HepG2 (cell line): ENCODE results near the gene NRBP1. TPM values are rescaled to one million over a fixed set of nuclear protein-coding genes. Genes with fewer than 3 reads are reported as not detected.

Experiments
- EP300 ChIP-seq, 3 experiments: sonication (generic) in 1 of 3; formaldehyde crosslinking in 1 of 3; IDR thresholded peaks; 2 replicates each; pipeline versions ENCODE4 v1.5.1 to v1.6.1; 2011 to 2020; ENCODE audit warnings: low read depth in 2 of 3, low read length in 2 of 3, borderline replicate concordance in 1 of 3, improper control_type of control experiment in 1 of 3, mild to moderate bottlenecking in 1 of 3, missing genetic modification reagents in 1 of 3, moderate library complexity in 1 of 3
- GTF3A ChIP-seq: sonication (generic); formaldehyde crosslinking; conservative IDR thresholded peaks from 2 replicates; pipeline ENCODE4 v1.4.0; 2020; ENCODE audit warnings: mild to moderate bottlenecking, missing genetic modification reagents
- MXI1 ChIP-seq: IDR thresholded peaks from 3 replicates; pipeline ENCODE4 v1.6.1; 2012; ENCODE audit warnings: low read depth, low read length, inconsistent platforms, borderline replicate concordance
- NFKB2 ChIP-seq: sonication (generic); formaldehyde crosslinking; IDR thresholded peaks from 2 replicates; pipeline ENCODE4 v1.4.0; 2020; ENCODE audit warnings: missing genetic modification reagents, borderline replicate concordance
- NONO ChIP-seq, 2 experiments: fragments of 450-650 bp in 1 of 2; sonication (generic) in 1 of 2; formaldehyde crosslinking in 1 of 2; IDR thresholded peaks in 1 of 2; conservative IDR thresholded peaks in 1 of 2; 2 replicates each; pipeline versions ENCODE4 v1.6.1 to v1.8.0; 2017 to 2022; ENCODE audit warnings: mild to moderate bottlenecking in 1 of 2, missing genetic modification reagents in 1 of 2, moderate library complexity in 1 of 2
- NR2F1 ChIP-seq, 2 experiments: fragments of 450-650 bp in 1 of 2; formaldehyde crosslinking in 1 of 2; IDR thresholded peaks; 2 replicates each; pipeline versions ENCODE4 v1.5.0 to v1.6.1; 2016 to 2020; ENCODE audit warnings: mild to moderate bottlenecking in 1 of 2, missing compliant biosample characterization in 1 of 2, missing genetic modification reagents in 1 of 2, moderate library complexity in 1 of 2
- NR2F6 ChIP-seq, 2 experiments: IDR thresholded peaks; 2 replicates each; pipeline ENCODE4 v1.6.1; 2016; ENCODE audit warnings: antibody characterized with exemption in 1 of 2, mild to moderate bottlenecking in 1 of 2
- RAD51 ChIP-seq: fragments of 450-650 bp; IDR thresholded peaks from 2 replicates; pipeline ENCODE4 v1.6.1; 2016; ENCODE audit warnings: borderline replicate concordance
- SIN3A ChIP-seq: IDR thresholded peaks from 2 replicates; pipeline ENCODE4 v1.6.1; 2011; ENCODE audit warnings: low read depth, mild to moderate bottlenecking, control low read depth, low read length, borderline replicate concordance
- SMAD1 ChIP-seq: sonication (generic); formaldehyde crosslinking; IDR thresholded peaks from 2 replicates; pipeline ENCODE4 v1.4.0; 2020; ENCODE audit warnings: missing genetic modification reagents, low read depth, mild to moderate bottlenecking, borderline replicate concordance
- TCF12 ChIP-seq, 2 experiments: fragments of 450-650 bp in 1 of 2; sonication (generic) in 1 of 2; formaldehyde crosslinking in 1 of 2; IDR thresholded peaks; 2 replicates each; pipeline versions ENCODE4 v1.6.1 to v1.8.0; 2017 to 2022; ENCODE audit warnings: antibody characterized with exemption in 1 of 2, mild to moderate bottlenecking in 1 of 2, missing genetic modification reagents in 1 of 2, moderate library complexity in 1 of 2
- TEAD2 ChIP-seq: sonication (generic); formaldehyde crosslinking; IDR thresholded peaks from 2 replicates; pipeline ENCODE4 v1.9.0; 2021; ENCODE audit warnings: missing genetic modification reagents
- ZFAT ChIP-seq: sonication (generic); formaldehyde crosslinking; conservative IDR thresholded peaks from 2 replicates; pipeline ENCODE4 v1.8.1; 2023; ENCODE audit warnings: missing genetic modification reagents, inconsistent platforms
- ZFP36L1 ChIP-seq: sonication (generic); formaldehyde crosslinking; IDR thresholded peaks from 2 replicates; pipeline ENCODE4 v1.8.0; 2022; ENCODE audit warnings: mild to moderate bottlenecking, missing genetic modification reagents, moderate library complexity
- ZKSCAN5 ChIP-seq: sonication (generic); formaldehyde crosslinking; IDR thresholded peaks from 2 replicates; pipeline ENCODE4 v1.5.1; 2020; ENCODE audit warnings: mild to moderate bottlenecking, missing genetic modification reagents
- ZNF12 ChIP-seq: sonication (generic); formaldehyde crosslinking; IDR thresholded peaks from 2 replicates; pipeline ENCODE4 v1.5.0; 2020; ENCODE audit warnings: missing genetic modification reagents
- ZNF17 ChIP-seq: sonication (generic); formaldehyde crosslinking; IDR thresholded peaks from 2 replicates; pipeline ENCODE4 v1.5.0; 2020; ENCODE audit warnings: mild to moderate bottlenecking, missing genetic modification reagents
- ZNF224 ChIP-seq: sonication (generic); formaldehyde crosslinking; IDR thresholded peaks from 2 replicates; pipeline ENCODE4 v1.5.0; 2020; ENCODE audit warnings: mild to moderate bottlenecking, missing genetic modification reagents
- ZNF550 ChIP-seq: sonication (generic); formaldehyde crosslinking; IDR thresholded peaks from 2 replicates; pipeline ENCODE4 v1.4.0; 2020; ENCODE audit warnings: mild to moderate bottlenecking, missing genetic modification reagents, borderline replicate concordance
- ZNF841 ChIP-seq: sonication (generic); formaldehyde crosslinking; IDR thresholded peaks from 2 replicates; pipeline ENCODE4 v1.8.1; 2023; ENCODE audit warnings: missing genetic modification reagents, borderline replicate concordance
- polyA plus RNA-seq, 8 experiments: library from polyadenylated mRNA; depleted of rRNA in 3 of 8; stranded (reverse) in 7 of 8; unstranded in 1 of 8; fragments of >200 nt; fragmentation: Illumina TruSeq in 4 of 8; extraction: Trizol in 4 of 8; gene quantifications; 2 replicates each; pipeline versions ENCODE4 v1.2.1 to v1.2.3, GENCODE V29; 2011 to 2016; ENCODE audit warnings: low read depth in 4 of 8, missing spikeins in 1 of 8, mixed read lengths in 1 of 8; ENCODE audit not compliant: insufficient read depth in 1 of 8
- total RNA-seq, 5 experiments: library from RNA; depleted of rRNA; stranded (reverse); fragments of >200 nt; fragmentation: Illumina TruSeq; extraction: Trizol; gene quantifications; 2 replicates each; pipeline ENCODE4 v1.2.3, GENCODE V29; 2016; ENCODE audit warnings: low read depth in 1 of 5
- TF ChIP-seq, protein P1 (sequence below): sonication (generic); formaldehyde crosslinking; IDR thresholded peaks from 2 replicates; pipeline ENCODE4 v1.4.0; 2020; ENCODE audit warnings: missing genetic modification reagents; ENCODE audit errors: not compliant biosample characterization
- TF ChIP-seq, protein P2 (sequence below): sonication (generic); formaldehyde crosslinking; IDR thresholded peaks from 2 replicates; pipeline ENCODE4 v1.4.0; 2020; ENCODE audit warnings: missing genetic modification reagents, borderline replicate concordance
- TF ChIP-seq, protein P3 (sequence below): sonication (generic); formaldehyde crosslinking; IDR thresholded peaks from 2 replicates; pipeline ENCODE4 v1.5.1; 2020; ENCODE audit warnings: missing genetic modification reagents, mild to moderate bottlenecking, borderline replicate concordance

The NRBP1 gene
- total and polyA plus RNA-seq, 2 of the 13 experiments (the other 11 are each of a cell fraction or from before 2014, with no cell fraction given), result 165 to 240 TPM

DNA sequence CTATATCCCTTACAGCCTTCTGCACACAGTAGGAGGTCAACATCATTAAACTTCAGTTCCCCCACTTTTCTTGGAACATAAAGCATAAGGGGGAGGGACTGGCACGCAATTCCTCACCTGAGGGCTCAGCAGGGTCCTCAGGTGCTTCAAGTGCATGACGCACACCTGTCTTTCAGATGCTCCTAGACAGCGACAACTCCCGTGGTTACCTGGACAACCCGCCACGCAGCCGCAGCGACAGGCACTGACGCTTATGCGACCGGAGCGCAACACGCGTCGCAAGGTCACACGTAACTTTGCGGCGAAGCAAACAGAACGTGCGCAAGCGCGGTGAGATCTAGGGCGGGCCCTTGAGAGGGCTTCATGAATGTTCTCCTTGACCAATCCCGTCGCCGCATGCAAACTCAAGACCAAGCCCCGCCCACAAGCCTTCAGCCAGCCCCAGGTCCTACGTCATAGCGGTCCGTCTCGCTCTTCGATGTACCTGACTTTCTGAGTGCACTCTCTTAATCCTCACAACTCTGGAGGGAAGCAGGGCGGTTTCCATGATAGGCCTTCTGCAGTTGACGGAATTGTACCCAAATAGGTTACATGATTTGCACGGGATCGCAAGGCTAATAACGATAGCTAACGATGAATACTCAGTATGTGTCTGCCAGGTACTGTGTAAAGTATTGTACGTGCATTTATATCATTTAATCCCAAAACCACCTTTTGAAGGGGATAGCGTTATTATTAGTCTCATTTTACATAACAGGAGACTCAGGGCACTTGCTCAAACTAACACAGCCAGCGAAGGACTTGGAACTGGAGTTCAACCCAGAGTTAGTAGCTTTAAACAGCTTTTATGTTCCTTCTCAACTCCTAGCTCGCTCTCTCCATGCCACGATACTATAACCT lies 61.3 kb downstream of the NRBP1 start, which contains the start of gene IFT172 (continued):
- TF ChIP-seq NR2F6 (IDR thresholded peaks at IDR 0.05) (no peak), NR2F6 (CRISPR knock-in tag; IDR thresholded peaks at IDR 0.05) (peak; percentile 72; the same call in 1 of the 2 replicates), ZFAT (CRISPR knock-in tag) (no peak), RAD51 (no peak), ZFP36L1 (CRISPR knock-in tag) (no peak), GTF3A (CRISPR knock-in tag) (no peak), EP300 (IDR thresholded peaks at IDR 0.05; ENCODE audit: low read depth in 2 of 2, low read length in 2 of 2) (no peak), EP300 (CRISPR knock-in tag; IDR thresholded peaks at IDR 0.05; ENCODE audit: borderline replicate concordance) (no peak), ZNF17 (CRISPR knock-in tag) (no peak), TCF12 (IDR thresholded peaks at IDR 0.05) (no peak), TCF12 (CRISPR knock-in tag; IDR thresholded peaks at IDR 0.05) (no peak), SMAD1 (CRISPR knock-in tag) (0 out of 2 replicates have a peak, but pooled peaks have one; percentile 40), ZNF224 (CRISPR knock-in tag) (peak; percentile 74), MXI1 (peak; percentile 100), ZNF12 (no peak), ZNF550 (no peak), TEAD2 (CRISPR knock-in tag) (no peak), NONO (IDR thresholded peaks at IDR 0.05) (no peak), NONO (CRISPR knock-in tag; conservative IDR thresholded peaks at IDR 0.05) (peak; percentile 77), ZNF841 (CRISPR knock-in tag) (no peak), NR2F1 (CRISPR knock-in tag; IDR thresholded peaks at IDR 0.05) (no peak), NFKB2 (CRISPR knock-in tag) (no peak; the same call in 1 of the 2 replicates), ZKSCAN5 (CRISPR knock-in tag) (no peak), SIN3A (peak; percentile 99)
- TF ChIP-seq, protein P1, sequence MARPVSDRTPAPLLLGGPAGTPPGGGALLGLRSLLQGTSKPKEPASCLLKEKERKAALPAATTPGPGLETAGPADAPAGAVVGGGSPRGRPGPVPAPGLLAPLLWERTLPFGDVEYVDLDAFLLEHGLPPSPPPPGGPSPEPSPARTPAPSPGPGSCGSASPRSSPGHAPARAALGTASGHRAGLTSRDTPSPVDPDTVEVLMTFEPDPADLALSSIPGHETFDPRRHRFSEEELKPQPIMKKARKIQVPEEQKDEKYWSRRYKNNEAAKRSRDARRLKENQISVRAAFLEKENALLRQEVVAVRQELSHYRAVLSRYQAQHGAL, result no peak
- TF ChIP-seq, protein P2, sequence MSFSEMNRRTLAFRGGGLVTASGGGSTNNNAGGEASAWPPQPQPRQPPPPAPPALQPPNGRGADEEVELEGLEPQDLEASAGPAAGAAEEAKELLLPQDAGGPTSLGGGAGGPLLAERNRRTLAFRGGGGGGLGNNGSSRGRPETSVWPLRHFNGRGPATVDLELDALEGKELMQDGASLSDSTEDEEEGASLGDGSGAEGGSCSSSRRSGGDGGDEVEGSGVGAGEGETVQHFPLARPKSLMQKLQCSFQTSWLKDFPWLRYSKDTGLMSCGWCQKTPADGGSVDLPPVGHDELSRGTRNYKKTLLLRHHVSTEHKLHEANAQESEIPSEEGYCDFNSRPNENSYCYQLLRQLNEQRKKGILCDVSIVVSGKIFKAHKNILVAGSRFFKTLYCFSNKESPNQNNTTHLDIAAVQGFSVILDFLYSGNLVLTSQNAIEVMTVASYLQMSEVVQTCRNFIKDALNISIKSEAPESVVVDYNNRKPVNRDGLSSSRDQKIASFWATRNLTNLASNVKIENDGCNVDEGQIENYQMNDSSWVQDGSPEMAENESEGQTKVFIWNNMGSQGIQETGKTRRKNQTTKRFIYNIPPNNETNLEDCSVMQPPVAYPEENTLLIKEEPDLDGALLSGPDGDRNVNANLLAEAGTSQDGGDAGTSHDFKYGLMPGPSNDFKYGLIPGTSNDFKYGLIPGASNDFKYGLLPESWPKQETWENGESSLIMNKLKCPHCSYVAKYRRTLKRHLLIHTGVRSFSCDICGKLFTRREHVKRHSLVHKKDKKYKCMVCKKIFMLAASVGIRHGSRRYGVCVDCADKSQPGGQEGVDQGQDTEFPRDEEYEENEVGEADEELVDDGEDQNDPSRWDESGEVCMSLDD (CRISPR knock-in tag), result no peak
- TF ChIP-seq, protein P3, sequence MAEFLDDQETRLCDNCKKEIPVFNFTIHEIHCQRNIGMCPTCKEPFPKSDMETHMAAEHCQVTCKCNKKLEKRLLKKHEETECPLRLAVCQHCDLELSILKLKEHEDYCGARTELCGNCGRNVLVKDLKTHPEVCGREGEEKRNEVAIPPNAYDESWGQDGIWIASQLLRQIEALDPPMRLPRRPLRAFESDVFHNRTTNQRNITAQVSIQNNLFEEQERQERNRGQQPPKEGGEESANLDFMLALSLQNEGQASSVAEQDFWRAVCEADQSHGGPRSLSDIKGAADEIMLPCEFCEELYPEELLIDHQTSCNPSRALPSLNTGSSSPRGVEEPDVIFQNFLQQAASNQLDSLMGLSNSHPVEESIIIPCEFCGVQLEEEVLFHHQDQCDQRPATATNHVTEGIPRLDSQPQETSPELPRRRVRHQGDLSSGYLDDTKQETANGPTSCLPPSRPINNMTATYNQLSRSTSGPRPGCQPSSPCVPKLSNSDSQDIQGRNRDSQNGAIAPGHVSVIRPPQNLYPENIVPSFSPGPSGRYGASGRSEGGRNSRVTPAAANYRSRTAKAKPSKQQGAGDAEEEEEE (CRISPR knock-in tag), result no peak
